Brain microvascular endothelial cell (primary cell): ENCODE measurements around the gene NCAN.

Experiments used
- DNase-seq: peaks from one replicate; pipeline ENCODE4 v3.0.0-alpha.2; 2020
- H3K27ac ChIP-seq: fragments of 250-450 bp; sonication (Bioruptor Pico); 2 replicates; pipeline ENCODE4 v1.5.1; 2020; ENCODE audit warnings: mild to moderate bottlenecking, moderate library complexity
- H3K27me3 ChIP-seq: fragments of 250-450 bp; sonication (Bioruptor Pico); replicated peaks from 2 replicates; pipeline ENCODE4 v1.5.1; 2020; ENCODE audit warnings: mild to moderate bottlenecking
- H3K36me3 ChIP-seq: fragments of 250-450 bp; sonication (Bioruptor Pico); replicated peaks from 2 replicates; pipeline ENCODE4 v1.5.1; 2020; ENCODE audit warnings: mild to moderate bottlenecking
- H3K4me3 ChIP-seq: 2 replicates; pipeline ENCODE4 v1.5.1; 2011; ENCODE audit warnings: low read depth, mild to moderate bottlenecking, control low read depth, low read length, moderate library complexity
- in situ Hi-C: cut with HindIII; loops from 2 replicates; pipeline ENCODE4 v1.10.0; 2017; ENCODE audit warnings: low sequenced_read_pairs, low pct_ligation_motif_present
- TF ChIP-seq, protein P1 (sequence below): IDR thresholded peaks from 2 replicates; pipeline ENCODE4 v1.5.1; 2011; ENCODE audit warnings: low read depth, mild to moderate bottlenecking, moderate library complexity, low read length, control low read depth, inconsistent platforms; ENCODE audit errors: missing control alignments

The NCAN gene

DNA sequence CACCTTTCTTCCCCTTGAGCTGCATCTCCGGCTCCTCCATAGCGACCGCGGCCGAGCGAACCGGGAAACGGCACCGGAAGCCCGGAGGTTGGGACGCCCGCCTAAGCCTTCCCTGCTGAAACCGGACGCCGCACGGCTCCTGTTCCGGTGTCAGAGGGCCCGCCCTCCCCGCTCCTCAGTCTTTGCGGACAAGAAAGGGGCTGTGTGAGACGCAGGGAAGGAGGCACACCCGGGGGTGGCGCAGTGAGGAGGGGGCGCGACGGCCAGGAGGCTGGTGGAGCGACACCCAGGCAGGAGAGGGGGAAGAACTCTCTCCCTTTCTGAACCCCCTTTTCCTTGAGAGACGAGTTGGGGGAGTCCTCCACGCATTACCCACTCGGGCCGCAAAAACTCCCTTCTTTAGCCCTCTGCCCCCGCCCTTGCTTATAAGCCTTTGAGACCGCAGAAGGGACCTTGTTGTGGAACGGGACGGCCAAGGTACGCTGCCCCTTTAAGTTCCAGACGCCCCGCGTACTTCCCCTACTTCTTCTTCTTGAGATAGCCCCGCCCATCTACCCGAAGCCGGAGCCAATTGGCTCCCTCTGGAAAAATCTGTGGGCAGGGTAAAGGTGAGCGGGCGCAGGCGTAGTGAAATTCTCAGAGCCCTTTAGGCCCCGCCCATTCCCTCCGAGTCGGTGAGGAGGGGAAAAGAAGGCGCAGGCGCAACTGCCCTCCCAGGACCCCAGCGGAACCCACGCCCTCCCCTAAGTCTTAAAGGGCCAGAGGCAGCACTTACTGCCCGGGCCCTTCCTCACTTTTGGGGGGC, 19.5 kb upstream of the NCAN start, which contains the start of the genes BORCS8 and RFXANK:
BORCS8 (minus strand) TSS at position 75 of the 805 bp plus-strand sequence; CDS start at position 40, 35 bp downstream.
RFXANK (plus strand) TSS at position 181 of the 805 bp plus-strand sequence. CDS start 1,689 bp downstream, outside the sequence.
- H3K27ac ChIP-seq = peak within 1 kb of the TSS; percentile 92
- in situ Hi-C loops = no loop called here
- H3K27me3 ChIP-seq = no peaks in the 10 kb centered on the region
- peaks cover 8% of the 10 kb centered on the region for H3K36me3 ChIP-seq
- TF ChIP-seq, protein P1, sequence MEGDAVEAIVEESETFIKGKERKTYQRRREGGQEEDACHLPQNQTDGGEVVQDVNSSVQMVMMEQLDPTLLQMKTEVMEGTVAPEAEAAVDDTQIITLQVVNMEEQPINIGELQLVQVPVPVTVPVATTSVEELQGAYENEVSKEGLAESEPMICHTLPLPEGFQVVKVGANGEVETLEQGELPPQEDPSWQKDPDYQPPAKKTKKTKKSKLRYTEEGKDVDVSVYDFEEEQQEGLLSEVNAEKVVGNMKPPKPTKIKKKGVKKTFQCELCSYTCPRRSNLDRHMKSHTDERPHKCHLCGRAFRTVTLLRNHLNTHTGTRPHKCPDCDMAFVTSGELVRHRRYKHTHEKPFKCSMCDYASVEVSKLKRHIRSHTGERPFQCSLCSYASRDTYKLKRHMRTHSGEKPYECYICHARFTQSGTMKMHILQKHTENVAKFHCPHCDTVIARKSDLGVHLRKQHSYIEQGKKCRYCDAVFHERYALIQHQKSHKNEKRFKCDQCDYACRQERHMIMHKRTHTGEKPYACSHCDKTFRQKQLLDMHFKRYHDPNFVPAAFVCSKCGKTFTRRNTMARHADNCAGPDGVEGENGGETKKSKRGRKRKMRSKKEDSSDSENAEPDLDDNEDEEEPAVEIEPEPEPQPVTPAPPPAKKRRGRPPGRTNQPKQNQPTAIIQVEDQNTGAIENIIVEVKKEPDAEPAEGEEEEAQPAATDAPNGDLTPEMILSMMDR = no peak
- peak; percentile 99 for DNase-seq
- peak within 1 kb of the TSS; percentile 98 for H3K4me3 ChIP-seq

DNA sequence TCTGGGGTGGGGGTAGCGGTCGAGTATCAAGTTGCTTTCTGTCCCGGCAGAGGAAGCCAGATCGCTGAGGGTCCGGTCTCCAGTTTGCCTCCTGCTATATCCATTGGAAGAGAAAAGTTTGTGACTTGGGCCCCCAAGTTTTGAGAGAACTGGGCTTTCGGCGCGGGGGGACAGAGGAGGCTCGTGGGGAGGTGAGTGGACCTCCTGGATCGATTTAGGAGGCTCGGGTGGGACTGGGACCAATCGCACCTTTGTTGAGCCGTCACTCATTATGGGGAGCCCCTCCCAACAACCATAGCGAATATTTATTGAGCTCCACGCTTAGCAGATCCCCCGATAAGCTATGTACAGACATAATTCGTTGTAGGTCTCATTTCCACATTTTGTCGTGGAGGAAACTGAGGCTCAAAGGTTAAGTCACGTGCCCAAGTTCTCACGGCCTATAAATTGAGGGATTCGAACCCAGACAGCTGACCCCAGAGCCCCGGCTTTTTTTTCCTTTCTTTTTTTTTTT, 18.8 kb upstream of the NCAN start:
- H3K4me3 ChIP-seq = peak overlapping the region; percentile 72
- peaks cover 13% of the 10 kb centered on the region for H3K36me3 ChIP-seq
- no peak for DNase-seq
- H3K27me3 ChIP-seq = no peaks in the 10 kb centered on the region
- in situ Hi-C loops = no loop called here
- TF ChIP-seq, protein P1 = no peak
- H3K27ac ChIP-seq = peak overlapping the region; percentile 82

DNA sequence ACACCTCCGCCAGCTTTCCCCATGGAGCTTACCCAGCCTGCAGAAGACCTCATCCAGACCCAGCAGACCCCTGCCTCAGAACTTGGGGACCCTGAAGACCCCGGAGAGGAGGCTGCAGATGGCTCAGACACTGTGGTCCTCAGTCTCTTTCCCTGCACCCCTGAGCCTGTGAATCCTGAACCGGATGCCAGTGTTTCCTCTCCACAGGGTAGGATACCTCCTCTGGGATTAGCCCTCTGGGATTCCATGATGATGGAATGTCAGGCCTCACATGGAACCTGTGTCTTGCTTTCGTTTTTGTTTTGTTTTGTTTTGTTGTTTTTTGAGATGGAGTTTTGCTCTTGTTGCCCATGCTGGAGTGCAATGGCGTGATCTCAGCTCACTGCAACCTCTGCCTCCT, 17.8 kb upstream of the NCAN start:
- DNase-seq = no peak
- in situ Hi-C loops = no loop called here
- Histone ChIP-seq H3K4me3 (peak overlapping the region; percentile 72), H3K36me3 (peaks cover 22% of the 10 kb centered on the region), H3K27me3 (no peaks in the 10 kb centered on the region), H3K27ac (peak overlapping the region; percentile 64)
- TF ChIP-seq, protein P1 = no peak

DNA sequence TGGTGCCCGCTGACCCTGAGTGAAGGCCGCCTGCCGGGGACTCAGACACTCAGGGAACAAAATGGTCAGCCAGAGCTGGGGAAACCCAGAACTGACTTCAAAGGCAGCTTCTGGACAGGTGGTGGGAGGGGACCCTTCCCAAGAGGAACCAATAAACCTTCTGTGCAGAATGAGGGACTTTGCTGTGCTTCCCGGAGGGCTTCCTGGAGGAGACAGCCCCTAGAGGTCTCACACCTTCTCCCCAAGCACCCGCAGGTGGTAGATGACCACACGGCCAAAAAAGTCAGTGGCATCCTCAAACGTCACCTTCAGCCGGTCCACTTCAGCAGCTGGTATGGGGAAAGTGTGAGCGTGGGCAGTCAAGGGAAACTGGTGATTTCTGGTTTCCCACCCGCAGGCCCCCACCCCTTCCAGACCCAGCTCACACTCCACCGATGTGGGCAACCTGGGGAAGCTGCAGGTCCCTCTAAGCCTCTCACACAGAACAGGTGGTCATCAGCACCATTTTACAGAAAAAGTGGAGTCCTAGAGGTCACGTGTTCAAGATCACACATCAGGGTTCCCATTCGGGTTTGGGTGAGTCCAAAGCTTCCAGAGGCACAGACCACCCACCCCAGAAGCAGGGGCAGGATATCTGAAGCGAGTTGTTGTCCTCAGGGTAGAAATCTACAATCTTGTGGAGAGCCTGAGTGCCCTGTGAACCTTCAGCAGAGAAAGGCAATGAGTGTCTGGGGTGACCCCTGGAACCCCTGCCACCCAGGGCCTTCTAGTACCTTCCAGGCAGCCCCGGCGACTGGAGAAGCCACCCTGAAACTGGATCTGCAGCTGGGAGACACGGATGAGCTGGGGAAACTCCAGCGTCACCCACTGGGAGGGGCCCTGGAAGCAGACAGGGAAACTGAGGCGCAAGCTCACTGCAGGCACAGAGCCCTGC, 9.8 kb upstream of the NCAN start:
- TF ChIP-seq, protein P1 = no peak
- Histone ChIP-seq H3K27ac (no peak overlapping the region), H3K36me3 (peaks cover 28% of the 10 kb centered on the region), H3K27me3 (peaks cover 4% of the 10 kb centered on the region), H3K4me3 (peak overlapping the region; percentile 64)
- in situ Hi-C loops = no loop called here
- DNase-seq = no peak

DNA sequence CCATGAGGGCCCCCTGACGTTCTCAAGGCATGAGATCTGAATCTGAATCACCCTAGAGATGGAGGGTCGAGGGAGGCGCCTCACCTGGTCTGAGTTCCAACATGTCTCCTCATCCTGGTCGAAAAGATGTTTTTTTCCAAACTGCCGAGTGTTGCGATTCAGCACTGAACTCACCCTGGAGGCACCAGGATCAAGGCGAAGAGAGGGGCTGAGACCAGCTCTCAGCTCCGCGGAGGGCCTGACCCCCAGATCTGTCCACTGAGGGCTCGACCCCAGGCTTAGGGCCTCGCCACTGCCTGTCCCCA, 9.1 kb upstream of the NCAN start:
- Histone ChIP-seq H3K36me3 (peaks cover 21% of the 10 kb centered on the region), H3K27me3 (peaks cover 4% of the 10 kb centered on the region), H3K4me3 (peak overlapping the region; percentile 64), H3K27ac (no peak overlapping the region)
- DNase-seq = no peak
- in situ Hi-C loops = no loop called here
- TF ChIP-seq, protein P1 = no peak
